ENCODE data around the gene CWC27. TPM values are rescaled to one million over a fixed set of nuclear protein-coding genes. Genes with fewer than 3 reads are reported as not detected.
"Not testable (repeated sequence)": the region's sequence is repeated elsewhere in the genome, so short reads cannot be mapped to it uniquely, and the experiment has no call there.

Gene CWC27
- total RNA-seq, 1 donor from 2014 or later = 32.4 TPM

- Mint-ChIP-seq H3K9me3 (no peaks in the 10 kb centered on the region), H3K27me3 (no peaks in the 10 kb centered on the region), H3K27ac (no peak overlapping the region), H3K36me3 (ENCODE audit: low read depth) (no peaks in the 10 kb centered on the region), H3K4me1 (no peaks in the 10 kb centered on the region), H3K4me3 (no peak overlapping the region)
- intact Hi-C loops (cut with micrococcal nuclease) = no loop called here
- DNase-seq = no peak
Observed at GRCh38 chr5:64872044-64872443, 103.3 kb downstream of the CWC27 start.

- H3K27ac Mint-ChIP-seq = no peak overlapping the region
- no peaks in the 10 kb centered on the region for H3K4me1 Mint-ChIP-seq
- no peaks in the 10 kb centered on the region for H3K9me3 Mint-ChIP-seq
- H3K4me3 Mint-ChIP-seq = no peak overlapping the region
- no peaks in the 10 kb centered on the region for H3K27me3 Mint-ChIP-seq
- no peak for DNase-seq
- intact Hi-C loops (cut with micrococcal nuclease) = no loop called here
- H3K36me3 Mint-ChIP-seq (ENCODE audit: low read depth) = no peaks in the 10 kb centered on the region
Observed at GRCh38 chr5:64873441-64873840, 104.7 kb downstream of the CWC27 start.

GRCh38 chr5:64874753-64875152 is 106.0 kb downstream of the CWC27 start:
- Mint-ChIP-seq H3K36me3 (ENCODE audit: low read depth) (no peaks in the 10 kb centered on the region), H3K9me3 (no peaks in the 10 kb centered on the region), H3K27me3 (no peaks in the 10 kb centered on the region), H3K27ac (no peak overlapping the region), H3K4me1 (no peaks in the 10 kb centered on the region), H3K4me3 (no peak overlapping the region)
- intact Hi-C loops (cut with micrococcal nuclease) = no loop called here
- no peak for DNase-seq

DNA sequence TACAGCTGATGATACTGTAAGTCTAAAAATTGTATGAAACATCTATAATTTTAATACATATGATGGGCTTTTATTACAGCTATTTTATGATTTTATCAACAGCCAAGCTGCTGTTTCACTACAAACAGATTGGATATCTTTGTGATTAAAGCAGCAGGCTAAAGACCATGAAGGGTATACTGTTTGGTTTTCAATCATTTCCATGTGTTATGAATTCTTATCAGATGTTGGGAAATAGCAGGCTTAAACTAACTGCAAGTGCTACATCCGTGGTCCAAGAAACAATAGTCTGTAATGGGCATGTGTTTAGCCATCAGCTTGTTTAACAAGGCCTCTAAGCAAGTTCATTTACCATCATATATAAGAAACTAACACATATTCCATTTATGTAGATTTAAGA is 107.5 kb downstream of the CWC27 start:
- no peaks in the 10 kb centered on the region for H3K9me3 Mint-ChIP-seq

GRCh38 chr5:64880821-64881220 is 112.1 kb downstream of the CWC27 start:
- DNase-seq = no peak
- Mint-ChIP-seq H3K27ac (no peak overlapping the region), H3K9me3 (peaks cover 7% of the 10 kb centered on the region), H3K27me3 (no peaks in the 10 kb centered on the region), H3K4me3 (no peak overlapping the region), H3K36me3 (ENCODE audit: low read depth) (no peaks in the 10 kb centered on the region), H3K4me1 (no peaks in the 10 kb centered on the region)
- intact Hi-C loops (cut with micrococcal nuclease) = no loop called here

More for the DNA sequence above, 107.5 kb downstream of the CWC27 start:
- intact Hi-C loops (cut with micrococcal nuclease) = no loop called here
- Mint-ChIP-seq H3K36me3 (ENCODE audit: low read depth) (no peaks in the 10 kb centered on the region), H3K4me1 (no peaks in the 10 kb centered on the region), H3K27me3 (no peaks in the 10 kb centered on the region), H3K27ac (no peak overlapping the region), H3K4me3 (no peak overlapping the region)
- no peak for DNase-seq

DNA sequence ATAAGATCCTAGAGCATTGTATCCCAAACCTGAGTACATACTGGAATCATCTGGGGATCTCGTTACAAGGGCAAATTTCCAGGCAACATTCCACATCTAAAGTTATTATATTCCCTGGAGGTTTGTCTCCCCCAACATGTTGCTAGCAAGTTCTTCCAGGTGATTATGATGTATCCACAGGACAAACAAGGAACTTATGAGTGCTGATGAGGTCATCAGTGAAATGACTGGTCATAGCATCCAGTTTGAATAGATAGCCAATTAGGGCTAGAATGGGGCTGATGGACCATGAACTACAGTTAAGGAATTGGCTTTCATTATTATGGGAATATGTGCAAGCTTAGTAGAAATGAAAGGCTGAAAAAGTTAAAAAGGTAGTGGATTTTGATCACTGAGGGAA is 115.2 kb downstream of the CWC27 start:
- Mint-ChIP-seq H3K4me3 (no peak overlapping the region), H3K4me1 (no peaks in the 10 kb centered on the region), H3K27me3 (no peaks in the 10 kb centered on the region), H3K9me3 (peaks cover 7% of the 10 kb centered on the region), H3K27ac (no peak overlapping the region), H3K36me3 (ENCODE audit: low read depth) (no peaks in the 10 kb centered on the region)
- DNase-seq = no peak
- intact Hi-C loops (cut with micrococcal nuclease) = no loop called here

- H3K27ac Mint-ChIP-seq = no peak overlapping the region
- H3K4me3 Mint-ChIP-seq = no peak overlapping the region
Observed at GRCh38 chr5:64884541-64884940, 115.8 kb downstream of the CWC27 start.

DNA sequence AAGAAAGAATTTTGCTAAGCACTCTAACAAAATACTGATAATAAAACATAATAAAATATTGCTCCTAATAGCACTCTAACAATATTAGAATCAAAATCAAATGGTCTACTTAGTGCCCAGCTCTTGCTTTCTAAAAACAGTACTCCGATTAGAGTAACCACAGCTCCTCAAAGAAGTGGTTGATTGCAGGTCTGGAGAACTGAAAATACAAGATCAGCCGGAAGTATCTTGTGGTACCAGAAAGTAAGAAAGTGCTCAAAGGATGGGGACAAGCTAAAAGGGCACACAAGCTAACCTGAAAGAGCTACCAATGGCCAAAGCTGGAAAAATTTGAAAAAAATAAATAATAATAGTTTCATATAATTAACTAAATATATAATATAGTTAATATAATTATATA is 119.2 kb downstream of the CWC27 start:
- H3K27me3 Mint-ChIP-seq = no peaks in the 10 kb centered on the region

More at GRCh38 chr5:64884541-64884940, 115.8 kb downstream of the CWC27 start:
- no peaks in the 10 kb centered on the region for H3K27me3 Mint-ChIP-seq
- intact Hi-C loops (cut with micrococcal nuclease) = no loop called here
- H3K36me3 Mint-ChIP-seq (ENCODE audit: low read depth) = no peaks in the 10 kb centered on the region
- peaks cover 7% of the 10 kb centered on the region for H3K9me3 Mint-ChIP-seq
- H3K4me1 Mint-ChIP-seq = no peaks in the 10 kb centered on the region
- no peak for DNase-seq

DNA sequence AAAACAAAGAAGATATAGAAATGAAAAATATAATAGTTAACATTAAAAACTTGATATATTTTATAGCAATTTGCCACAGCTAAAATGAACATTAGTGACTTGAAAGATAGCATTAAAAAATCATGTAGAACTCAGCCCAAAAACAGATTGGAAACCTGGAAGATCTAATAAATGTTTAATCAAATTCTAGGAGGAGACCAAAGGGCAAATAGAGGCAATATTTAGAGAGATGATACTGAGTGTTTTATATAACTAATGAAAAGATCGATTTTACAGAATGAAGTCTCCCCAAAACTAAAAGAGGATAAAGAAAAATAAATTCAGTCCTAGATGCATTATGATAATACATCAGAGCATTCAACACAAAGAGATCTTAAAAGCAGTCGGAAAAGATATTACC is 127.0 kb downstream of the CWC27 start:
- peaks cover 3% of the 10 kb centered on the region for H3K36me3 Mint-ChIP-seq (ENCODE audit: low read depth)
- H3K27me3 Mint-ChIP-seq = no peaks in the 10 kb centered on the region
- intact Hi-C loops (cut with micrococcal nuclease) = no loop called here
- DNase-seq = no peak
- no peak overlapping the region for H3K4me3 Mint-ChIP-seq
- no peak overlapping the region for H3K27ac Mint-ChIP-seq
- no peaks in the 10 kb centered on the region for H3K4me1 Mint-ChIP-seq
- H3K9me3 Mint-ChIP-seq = no peaks in the 10 kb centered on the region

More for the DNA sequence above, 119.2 kb downstream of the CWC27 start:
- Mint-ChIP-seq H3K36me3 (ENCODE audit: low read depth) (no peaks in the 10 kb centered on the region), H3K27ac (no peak overlapping the region), H3K4me3 (no peak overlapping the region), H3K4me1 (no peaks in the 10 kb centered on the region), H3K9me3 (peaks cover 4% of the 10 kb centered on the region)
- intact Hi-C loops (cut with micrococcal nuclease) = no loop called here
- DNase-seq = no peak

GRCh38 chr5:64899838-64900237 is 131.1 kb downstream of the CWC27 start:
- Mint-ChIP-seq H3K4me3 (no peak overlapping the region), H3K27me3 (no peaks in the 10 kb centered on the region), H3K36me3 (ENCODE audit: low read depth) (peaks cover 3% of the 10 kb centered on the region), H3K27ac (no peak overlapping the region), H3K9me3 (no peaks in the 10 kb centered on the region), H3K4me1 (no peaks in the 10 kb centered on the region)
- intact Hi-C loops (cut with micrococcal nuclease) = no loop called here
- no peak for DNase-seq

GRCh38 chr5:64900618-64901017 is 131.9 kb downstream of the CWC27 start:
- Mint-ChIP-seq H3K36me3 (ENCODE audit: low read depth) (peaks cover 3% of the 10 kb centered on the region), H3K4me1 (no peaks in the 10 kb centered on the region), H3K27me3 (no peaks in the 10 kb centered on the region), H3K27ac (no peak overlapping the region), H3K9me3 (peaks cover 3% of the 10 kb centered on the region), H3K4me3 (no peak overlapping the region)
- intact Hi-C loops (cut with micrococcal nuclease) = no loop called here
- no peak for DNase-seq

DNA sequence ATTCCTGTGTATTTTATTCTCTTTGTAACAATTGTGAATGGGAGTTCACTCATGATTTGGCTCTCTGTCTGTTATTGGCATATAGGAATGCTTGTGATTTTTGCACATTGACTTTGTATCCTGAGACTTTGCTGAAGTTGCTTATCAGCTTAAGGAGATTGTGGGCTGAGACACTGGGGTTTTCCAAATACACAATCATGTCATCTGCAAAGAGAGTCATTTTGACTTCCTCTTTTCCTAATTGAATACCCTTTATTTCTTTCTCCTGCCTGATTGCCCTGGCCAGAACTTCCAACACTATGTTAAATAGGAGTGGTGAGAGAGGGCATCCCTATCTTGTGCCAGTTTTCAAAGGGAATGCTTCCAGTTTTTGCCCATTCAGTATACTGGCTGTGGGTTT is 138.7 kb downstream of the CWC27 start:
- H3K4me1 Mint-ChIP-seq; intact Hi-C loops (cut with micrococcal nuclease); H3K27me3 Mint-ChIP-seq; H3K4me3 Mint-ChIP-seq; DNase-seq; H3K36me3 Mint-ChIP-seq (ENCODE audit: low read depth); H3K27ac Mint-ChIP-seq: not testable (repeated sequence)
- H3K9me3 Mint-ChIP-seq = peaks cover 13% of the 10 kb centered on the region

DNA sequence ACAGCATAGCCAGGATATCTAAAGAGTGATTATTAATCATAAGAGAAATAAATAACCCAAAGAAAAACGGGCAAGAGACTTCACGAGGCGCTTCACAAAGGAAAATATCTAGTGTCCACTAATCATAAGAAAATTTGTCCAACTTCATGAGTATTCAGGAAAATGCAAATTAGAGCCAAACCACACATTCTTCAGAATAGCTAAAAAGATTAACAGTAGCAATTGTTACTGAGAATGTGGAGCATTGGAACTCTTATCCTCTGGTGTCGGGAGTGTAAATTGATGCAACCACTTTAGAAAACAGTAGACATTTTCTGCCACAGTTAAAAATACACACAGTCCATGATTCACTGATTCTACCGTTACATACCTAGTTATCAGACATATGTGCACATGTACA is 145.7 kb downstream of the CWC27 start:
- DNase-seq = no peak
- Mint-ChIP-seq H3K27ac (no peak overlapping the region), H3K27me3 (no peaks in the 10 kb centered on the region), H3K4me1 (no peaks in the 10 kb centered on the region), H3K9me3 (peaks cover 6% of the 10 kb centered on the region), H3K36me3 (ENCODE audit: low read depth) (peaks cover 7% of the 10 kb centered on the region), H3K4me3 (no peak overlapping the region)
- intact Hi-C loops (cut with micrococcal nuclease) = no loop called here

DNA sequence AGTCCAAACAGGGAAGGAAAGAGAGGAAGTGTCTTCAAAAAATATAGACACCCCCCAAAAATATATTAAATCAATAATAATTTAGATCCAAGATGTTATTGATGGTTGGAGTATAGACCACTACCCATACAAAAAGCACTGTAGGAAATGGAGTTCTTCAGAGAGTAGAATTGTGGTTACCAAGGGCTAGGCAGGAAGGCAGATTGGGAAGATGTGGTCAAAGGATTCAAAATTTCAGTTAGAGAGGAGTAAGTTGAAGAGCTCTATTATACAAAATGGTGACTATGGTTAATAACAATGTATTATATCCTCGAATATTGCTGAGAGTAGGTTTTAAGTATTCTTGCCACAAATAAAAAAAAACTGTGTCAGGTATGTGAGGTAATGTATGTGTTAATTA is 149.4 kb downstream of the CWC27 start:
- intact Hi-C loops (cut with micrococcal nuclease) = no loop called here
- Mint-ChIP-seq H3K9me3 (peaks cover 25% of the 10 kb centered on the region), H3K27me3 (no peaks in the 10 kb centered on the region), H3K36me3 (ENCODE audit: low read depth) (peaks cover 20% of the 10 kb centered on the region), H3K4me1 (no peaks in the 10 kb centered on the region), H3K27ac (no peak overlapping the region), H3K4me3 (no peak overlapping the region)
- no peak for DNase-seq

DNA sequence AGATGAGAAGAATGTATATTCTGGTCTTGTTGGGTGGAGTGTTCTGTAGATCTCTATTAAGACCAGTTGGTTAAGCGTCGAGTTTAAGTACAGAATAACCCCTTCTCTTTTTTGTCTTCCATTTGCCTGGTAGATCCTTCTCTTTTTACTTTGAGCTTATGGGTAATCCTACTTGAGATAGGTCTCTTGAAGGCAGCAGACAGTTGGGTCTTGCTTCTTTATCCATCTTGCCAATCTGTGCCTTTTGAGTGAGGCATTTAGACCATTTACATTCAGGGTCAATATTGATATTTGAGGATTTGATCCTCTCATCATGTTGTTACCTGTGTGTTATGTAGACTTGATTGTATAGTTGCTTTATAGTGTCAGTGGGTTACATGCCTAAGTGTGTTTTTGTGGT is 152.7 kb downstream of the CWC27 start:
- DNase-seq = no peak
- Mint-ChIP-seq H3K4me1 (no peaks in the 10 kb centered on the region), H3K9me3 (peaks cover 25% of the 10 kb centered on the region), H3K36me3 (ENCODE audit: low read depth) (peaks cover 20% of the 10 kb centered on the region), H3K27ac (no peak overlapping the region), H3K27me3 (no peaks in the 10 kb centered on the region), H3K4me3 (no peak overlapping the region)
- intact Hi-C loops (cut with micrococcal nuclease) = no loop called here

Data from activated CD4-positive, alpha-beta T cell treated with anti-CD3 and anti-CD28 coated beads, Interleukin-2, amount 10 ng/mL, durations not matched to agents 24 days and 14 days (primary cell).